ENCODE measurements around the gene DUSP22.
"Not testable (repeated sequence)": the region's sequence is repeated elsewhere in the genome, so short reads cannot be mapped to it uniquely, and the experiment has no call there.

DUSP22 gene

DNA sequence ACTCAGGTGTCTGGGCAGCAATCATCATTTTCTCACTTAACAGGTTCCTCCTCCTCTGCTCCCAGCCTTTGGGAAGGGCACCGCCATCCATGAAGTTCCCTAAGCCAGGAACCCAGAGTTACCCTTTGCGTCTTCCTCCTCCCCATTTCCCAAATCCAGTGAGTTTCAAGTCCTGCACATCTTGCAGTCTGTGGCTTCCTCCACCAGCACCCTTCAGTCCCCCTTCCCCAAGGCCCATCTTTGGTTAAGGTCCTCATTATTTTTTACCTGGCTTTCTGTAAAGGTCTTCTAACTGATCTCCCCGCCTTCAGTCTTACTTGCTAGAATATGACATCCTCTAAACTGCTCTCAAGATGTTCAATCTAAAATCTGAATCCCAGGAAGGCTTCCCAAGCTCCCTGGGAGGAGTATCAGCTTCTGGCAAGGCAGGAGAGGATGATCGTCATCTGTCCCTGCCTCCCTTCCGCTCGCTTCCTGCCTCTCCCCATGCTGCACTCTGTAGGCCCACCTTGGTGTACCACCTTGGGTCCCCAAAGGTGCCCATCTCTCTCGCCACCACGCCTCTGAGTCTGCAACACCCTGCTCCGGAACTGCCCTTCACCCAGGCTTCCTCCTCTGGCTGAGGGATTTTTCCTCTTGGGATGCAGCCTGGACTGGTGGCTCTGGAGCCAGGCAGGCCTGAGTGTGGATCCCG, 11.4 kb upstream of the DUSP22 start:
- DNase-seq, result no peak

DNA sequence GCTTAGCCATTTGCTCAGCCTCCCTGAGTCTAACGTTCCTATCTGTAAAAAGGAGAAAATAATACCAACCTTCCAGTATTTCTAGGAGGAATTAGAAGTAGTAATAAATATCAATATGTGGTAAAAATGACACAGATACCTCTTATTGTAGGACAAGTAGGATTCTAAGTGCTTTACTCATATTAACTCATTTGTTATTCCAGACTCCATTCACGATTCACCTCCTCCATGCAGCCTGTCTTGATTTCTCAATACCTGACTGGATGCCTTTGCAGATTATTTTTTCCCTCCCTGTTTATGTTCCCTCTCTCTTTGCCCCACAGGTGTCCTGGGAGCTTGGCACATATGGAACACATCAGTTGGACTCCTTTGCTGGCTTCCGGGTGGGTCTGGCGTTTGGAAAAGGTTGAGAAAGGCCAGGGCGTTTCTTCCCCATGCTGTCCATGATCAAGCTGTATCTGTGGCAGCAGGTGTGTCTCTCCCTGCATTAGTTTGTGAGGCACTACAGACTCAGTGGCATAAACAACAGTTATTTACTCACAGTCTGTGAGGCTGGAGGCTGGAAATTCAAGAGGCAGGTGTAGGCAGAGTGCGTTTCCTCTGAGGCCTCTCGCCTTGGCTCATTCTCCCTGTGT, 10.7 kb upstream of the DUSP22 start:
- DNase-seq, result no peak

DNA sequence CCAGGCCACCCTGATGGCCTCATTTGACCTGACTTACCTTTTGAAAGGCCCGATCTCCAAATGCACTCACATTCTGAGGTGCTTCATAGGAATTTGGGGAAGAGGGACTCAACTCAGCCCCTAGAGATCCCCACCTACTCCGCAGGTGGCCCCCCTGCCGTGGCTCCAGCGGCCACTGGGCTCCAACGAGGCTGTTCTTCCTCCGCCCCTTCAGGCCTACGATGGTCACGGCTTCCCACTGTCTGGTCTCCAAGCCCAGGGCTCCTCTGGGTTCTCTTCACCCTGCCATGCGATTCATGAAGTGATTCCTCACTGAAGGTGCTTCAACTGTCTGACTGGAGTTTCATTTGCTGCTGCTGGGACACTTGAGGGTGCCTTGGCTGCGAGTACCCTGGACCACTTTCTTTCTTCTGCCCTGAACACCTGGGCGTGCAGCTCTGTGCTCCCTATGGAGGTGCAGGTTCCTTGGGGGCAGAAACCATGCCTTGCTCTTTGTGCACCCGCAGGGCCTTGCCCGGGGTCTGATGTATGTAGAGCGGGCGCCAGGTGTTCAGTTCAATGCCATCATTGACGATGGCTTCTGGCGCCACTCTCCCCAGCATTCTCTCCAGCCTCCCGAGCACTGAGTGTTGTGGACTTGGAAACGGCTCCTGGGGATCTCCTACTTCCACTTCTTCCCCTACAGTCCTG, 10.0 kb upstream of the DUSP22 start:
- DNase-seq, result no peak

DNA sequence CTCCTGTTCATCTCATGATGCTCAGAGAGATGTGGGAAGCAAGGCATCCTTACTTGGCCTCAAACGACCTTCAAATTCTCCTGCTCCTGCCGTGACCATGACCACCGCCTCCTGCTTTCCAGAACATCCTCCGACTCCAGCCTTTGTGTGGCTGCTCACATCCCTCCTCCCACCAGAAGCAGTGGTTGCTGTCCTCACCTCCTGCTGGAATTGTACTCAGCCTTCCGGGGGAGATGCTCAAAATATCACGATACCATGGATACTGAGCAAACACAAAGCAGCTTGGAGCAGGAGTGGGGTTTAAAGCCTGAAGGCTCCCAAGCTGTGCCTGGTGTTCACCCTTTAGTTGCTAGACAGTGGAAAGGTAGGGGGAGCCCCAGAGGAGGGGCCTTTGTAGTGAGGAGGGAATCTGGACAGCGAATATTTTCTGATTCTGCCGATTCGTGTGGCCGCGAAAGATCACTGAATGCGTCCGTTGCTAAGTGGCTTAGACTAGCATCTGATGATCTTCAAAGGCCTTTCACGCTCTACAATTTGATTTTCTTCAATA, 9.3 kb upstream of the DUSP22 start:
- DNase-seq, result no peak

DNA sequence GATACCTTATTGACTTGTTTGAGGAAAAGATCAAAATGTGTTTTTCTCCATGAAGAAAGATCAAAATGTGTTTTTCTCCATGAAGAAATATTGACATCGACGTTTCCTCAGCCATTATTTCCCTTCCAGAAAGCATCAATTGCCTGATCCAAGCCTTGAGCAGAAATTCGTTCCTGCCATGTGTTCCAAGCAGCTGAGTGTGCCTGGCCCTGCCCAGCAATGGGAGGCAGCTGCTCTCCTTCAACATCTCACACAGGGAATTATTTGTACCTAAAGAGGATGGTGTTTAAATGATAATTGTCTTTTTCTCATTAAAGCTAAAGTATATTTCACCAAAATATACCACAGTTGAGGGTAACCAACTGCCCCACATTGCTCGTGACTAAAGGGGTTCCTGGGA, 7.8 kb upstream of the DUSP22 start:
- DNase-seq, result no peak

DNA sequence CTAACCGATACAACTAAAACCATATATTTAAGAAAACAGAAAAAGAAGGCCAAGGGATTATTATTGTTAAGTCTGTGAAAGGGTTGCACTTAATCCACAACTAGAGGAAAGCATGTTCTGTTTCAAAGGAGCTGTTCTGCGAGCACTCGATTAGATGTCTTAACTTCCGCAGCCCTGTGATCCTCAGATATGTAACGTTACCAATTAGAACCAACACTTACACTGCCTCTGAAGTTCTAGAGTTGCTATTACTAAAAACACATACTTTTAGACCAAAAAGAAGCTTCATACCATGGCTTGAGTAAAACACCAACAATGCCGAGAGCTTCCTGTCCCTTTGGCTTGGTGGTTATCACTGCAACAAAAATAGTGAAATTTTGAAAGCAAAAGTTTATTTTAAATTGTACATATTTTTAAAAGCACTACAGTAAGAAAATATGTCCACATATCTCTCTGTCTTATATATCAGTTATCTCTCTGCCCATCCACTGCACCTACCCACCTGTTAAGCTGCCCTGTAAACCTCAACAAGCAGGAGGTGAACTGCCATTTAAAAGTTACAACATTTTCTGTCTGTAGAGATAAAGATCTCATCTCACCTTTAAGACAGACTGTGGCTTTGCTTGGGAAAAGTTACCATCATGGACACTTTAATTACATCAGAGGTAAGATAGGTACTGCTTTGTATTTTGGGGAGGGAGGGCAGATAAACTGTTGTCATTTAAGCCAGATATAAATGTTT, 7.1 kb upstream of the DUSP22 start:
- no peak for DNase-seq

DNA sequence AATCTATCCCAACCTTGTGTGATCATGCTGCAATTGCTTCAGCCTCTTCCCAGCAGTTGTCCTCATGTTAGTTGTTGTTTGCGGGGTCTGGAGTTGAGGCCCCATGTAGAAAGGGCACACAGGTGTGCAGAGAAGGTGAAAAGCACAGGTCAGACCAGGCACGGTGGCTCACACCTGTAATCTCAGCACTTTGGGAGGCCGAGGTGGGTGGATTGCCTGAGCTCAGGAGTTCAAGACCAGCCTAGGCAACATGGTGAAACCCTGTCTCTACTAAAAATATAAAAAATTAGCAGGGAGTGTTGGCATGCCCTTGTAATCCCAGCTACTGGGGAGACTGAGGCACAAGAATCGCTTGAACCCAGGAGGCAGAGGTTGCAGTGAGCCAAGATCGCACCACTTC, 6.4 kb upstream of the DUSP22 start:
- not testable (repeated sequence) for DNase-seq

DNA sequence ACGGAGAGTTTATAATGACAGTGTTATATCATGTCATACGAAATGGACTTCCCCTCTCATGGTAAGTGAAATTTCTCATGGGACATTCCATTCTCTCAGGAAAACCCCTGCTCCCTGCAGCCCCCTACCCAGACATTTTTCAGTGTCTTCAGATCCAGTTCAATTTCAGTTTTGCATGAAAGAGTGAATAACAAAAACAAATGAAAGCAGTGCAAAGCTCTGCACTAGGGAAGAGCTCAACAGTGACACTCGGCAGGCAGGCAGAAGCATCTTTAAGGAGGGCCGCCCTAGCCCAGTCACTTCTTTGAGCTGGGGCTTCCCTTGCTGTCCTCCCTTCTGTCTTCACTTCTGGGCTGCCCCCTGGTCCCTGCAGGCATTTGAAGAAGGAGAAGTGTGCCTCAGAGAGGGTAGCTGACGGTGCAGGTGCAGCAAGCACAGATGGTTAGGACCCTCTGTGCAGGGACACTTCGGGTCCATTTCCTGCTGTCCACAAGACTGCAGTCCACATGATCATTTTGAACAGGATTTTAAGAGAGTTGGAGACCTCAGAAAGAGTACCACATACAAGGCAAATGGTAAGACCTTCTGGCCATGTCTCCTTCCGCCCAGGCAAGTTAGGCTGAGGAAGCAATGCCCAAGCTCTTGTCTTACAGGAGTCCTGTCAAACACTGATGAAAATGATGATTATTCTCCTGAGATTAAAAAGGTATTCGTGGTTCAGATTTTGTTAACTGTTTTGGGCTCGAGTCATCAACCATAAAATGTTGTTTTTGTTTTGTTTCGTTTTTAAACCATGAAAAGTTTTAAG, 5.4 kb upstream of the DUSP22 start:
- DNase-seq, result no peak

DNA sequence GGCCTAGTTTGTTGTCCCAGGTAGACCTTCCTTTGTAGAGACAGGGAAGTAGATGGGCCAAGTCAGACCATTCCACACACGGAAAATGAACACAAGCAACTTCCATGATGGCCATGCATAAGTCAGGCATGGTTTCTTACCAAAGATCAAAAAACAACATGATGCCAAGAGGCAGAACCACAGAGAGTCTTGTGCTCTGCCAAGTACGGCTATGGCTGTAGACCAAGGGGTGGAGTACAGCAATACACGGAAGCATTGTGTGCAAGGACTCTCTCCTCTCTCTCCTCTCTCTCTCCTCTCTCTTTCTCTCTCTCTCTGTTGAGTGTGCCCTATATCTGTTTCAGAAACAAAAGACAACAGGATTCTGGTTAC, 4.8 kb upstream of the DUSP22 start:
- DNase-seq, result no peak

DNA sequence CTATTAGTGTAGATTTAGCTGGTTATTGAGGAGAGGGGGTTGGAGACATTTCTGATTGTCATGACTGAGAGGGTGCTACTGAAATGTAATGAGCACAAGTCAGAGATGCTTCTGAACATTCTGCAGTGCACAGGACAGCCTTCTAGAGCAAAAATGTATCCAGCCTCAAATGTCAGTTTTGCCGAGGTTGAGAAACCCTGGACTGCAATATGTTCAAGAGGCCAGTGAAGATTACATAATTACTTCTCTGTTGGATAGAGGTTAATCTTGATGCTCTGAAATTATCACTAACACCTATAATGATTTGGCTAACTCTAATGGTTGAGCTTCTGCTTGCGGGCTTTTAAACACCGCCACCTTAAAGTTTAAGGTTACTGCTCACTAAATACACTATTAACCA, 3.4 kb upstream of the DUSP22 start:
- no peak for DNase-seq

DNA sequence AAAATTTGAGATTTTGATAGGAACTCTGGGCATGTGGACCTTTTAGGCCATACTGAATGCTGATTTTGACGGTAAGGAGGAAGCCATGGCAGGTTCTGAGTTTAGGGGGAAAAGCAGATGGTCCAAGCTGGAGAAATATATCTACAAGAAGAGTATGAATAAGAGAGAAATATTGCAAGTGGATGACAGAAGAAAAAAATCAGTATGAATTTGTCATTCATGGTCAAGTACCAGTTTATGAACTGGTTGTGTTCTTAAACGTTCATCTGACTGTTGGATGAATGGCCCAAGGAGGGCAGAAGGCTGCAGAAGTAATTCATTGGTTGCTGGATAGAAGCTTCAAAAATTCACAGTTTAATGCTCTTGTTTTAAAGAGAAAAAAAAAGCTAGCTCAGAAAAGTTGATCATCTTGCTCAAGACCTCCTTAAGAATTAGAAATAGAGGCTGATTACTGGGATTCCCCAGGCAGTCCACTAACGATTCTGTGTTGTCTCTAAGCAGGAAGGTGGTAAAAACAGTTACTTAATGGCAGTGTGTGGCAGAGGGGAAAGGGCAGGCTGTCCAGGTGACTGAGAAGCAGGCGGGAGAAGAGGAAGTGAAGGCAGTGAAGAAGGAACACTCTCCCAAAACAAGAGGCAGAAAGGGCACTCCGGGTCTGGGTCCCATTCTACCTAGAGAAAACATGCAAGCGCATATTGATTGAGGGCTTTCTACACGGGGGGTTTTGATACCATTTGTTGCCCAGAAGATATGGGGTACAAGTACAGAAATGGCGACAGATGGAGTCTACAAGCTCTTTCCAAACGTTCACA, 2.0 kb upstream of the DUSP22 start:
- no peak for DNase-seq

DNA sequence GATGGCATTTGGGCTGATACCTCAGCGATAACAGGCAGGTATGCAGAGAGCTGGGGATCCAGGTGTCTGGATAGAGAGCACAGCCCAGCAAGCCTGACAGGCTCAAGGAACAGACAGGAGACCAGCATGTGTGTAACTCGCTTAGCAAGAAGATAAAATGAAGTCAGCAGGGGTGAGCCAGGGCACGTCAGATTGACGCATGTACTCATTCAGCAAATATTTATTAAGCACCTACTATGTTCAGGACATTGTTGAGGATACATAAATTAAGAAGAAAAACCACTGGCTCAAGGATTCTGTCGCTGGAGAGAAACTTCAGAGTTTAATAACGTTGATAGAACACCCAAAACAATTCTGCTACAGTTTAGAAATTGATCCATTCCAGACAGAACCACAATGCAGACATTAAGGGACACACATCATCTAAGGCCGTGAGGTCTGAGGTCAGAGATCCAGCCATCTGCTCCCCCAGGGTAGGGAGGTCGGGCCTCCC, 1.0 kb upstream of the DUSP22 start:
- no peak for DNase-seq

DNA sequence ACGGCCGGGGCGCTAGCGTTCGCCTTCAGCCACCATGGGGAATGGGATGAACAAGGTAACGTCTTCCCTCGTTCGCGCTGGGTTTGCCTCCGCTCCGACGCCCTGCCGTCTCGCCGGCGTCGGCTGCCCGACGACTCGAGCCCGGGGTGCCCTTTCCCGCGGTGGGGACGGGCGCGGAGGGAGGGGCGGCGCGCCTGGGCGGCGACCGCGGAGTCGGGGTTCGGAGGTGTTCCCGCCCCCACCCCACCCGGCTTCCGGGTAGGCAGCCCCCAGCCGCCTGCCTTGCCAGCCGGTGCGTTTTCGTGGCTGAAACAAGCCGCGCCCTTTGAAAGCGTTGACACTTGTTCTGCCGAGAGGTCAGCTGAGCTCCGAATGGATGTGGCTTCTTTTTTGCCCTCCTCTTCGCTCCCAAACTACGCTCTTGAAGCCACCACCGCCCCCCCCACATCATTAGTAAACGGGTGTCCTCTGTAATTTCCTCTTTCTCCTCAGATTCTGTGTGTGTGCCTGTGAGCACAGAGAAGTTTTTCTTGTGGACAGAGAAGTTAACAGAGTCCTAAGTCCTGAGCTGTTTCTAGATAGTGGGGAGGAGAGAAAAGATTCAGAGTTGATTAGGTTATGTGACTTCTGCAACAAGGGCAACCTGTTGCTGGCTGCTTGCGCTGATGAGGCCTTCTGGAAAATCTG, 362 bp downstream of the DUSP22 start:
- no peak for DNase-seq

DNA sequence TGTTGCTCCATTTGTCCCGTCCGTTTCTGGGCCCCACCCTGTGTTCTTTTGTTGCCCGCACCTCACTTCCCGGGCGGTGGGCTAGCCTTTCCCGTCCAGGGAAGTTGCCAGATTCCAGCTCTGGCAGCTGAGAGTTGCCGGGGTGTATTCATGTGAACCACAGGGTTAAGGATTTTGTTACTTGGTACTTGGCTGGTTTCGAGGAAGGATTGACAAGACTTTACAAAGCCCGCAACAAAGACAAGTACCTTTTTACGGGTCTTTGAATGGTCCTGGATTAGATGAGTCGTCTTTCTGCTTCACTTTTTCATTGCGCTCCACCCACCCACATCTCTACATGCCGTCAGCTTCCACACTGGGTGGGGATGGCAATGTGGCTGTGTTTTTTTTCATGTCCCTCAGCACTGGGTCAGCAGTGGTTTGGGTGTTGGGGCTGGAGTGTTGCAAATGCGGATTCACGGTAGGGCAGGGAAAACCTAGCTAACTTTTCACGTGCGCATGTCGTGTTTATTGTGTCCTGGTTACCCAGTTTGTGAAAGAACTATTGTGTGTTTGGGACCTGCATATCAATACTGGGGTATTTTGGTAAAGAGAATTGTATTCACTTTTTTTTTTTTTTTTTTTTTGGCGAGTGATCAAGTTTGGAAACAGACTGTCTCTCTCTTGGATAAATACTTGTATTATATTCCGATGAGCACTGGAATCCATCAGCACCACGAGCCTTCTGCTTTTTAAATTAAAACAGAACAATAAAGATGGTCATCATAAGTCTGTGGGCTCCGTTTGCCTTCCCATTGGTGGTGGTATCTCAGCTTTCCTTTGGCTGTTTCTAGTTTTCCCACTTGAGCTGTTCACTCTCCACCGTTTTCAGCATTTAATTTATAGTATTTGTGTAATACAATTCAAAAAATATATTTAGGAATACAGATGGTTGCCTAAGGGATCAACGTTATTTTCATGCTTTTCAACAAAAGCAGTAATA, 1.2 kb downstream of the DUSP22 start:
- no peak for DNase-seq

DNA sequence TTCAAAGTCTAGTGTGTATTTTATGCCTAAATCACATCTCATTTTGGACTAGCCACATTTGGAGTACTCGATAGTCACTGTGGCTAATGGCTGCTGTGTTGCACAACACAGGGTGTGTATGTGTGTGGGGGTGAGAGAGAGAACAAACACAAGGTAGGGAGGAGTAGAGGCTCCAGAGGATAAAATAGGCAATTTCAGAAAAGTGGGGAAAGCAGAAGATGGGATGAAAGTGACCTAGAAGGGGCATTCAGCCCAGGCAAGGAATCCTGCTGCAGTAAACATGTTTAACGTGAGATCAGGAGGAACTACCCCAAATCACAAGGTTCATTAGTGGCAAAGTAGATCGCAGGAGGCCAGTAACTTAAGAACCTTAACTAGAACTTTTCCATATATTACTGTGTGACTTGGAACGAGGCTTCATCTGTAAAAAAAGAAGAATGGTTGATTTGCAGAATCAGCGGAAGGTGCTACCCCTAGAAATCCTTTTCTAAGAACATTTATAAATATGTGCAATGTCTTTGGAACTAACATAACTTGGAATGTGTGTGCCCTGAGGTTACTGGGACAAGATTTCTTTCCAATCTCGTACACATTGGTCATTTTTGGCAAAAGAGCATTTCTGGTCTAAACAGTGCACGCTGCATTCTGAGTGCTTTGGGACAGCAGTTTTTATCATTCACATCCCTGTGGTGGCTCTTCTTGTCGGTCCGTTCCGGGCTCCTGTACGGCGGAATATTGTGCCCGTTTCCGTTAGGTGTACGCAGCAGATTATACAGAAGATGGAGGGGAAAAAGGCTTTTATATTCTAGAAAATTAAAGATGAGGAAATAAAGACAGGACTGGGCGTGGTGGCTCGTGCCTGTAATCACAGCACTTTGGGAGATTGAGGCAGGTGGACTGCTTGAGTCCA, 2.6 kb downstream of the DUSP22 start:
- DNase-seq, result no peak

DNA sequence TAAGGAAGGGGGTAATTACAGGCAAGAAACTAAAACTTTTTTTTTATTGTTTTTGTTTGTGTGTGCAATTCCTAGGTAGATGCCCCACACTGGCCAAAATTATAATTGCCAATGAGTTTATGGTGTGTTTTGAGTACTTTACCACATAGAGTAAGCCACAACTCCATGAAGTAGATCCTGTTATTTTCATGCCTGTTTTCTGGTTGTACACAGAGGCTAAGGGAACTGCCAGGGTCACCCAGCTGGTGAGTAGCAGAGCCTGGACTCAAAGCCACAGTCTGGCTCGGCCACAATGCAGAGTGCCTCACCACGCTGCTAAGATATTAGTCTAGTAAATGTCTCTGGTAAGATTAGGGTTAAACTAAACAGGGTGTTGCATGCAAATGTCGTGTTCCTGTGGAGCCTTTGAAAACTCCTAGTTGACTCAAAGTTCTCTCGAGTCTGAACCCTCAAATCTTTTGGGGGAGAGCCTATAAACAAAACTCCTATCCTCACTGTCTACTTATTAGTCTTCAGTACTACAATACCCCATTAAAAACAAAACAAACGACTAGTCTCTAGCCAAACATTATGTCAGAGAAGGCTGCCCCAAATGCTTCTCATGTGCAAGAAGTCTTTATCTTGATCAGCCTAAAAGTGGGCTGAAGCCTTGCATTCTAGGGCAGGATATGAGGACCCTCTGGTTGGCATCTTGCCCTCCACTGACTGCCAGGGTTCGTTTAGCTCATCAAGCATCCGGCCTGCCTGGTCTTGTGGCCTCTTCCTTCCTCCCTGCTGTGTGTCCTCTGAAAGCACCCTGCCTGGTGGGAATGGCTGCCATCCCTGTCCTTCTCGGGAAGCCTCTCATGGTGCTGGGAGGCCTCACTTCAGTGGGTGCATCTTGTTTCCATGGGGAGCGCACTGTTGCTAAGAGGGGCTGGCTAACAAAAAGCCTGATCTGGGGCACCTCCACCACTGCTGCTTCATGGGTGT, 4.2 kb downstream of the DUSP22 start:
- DNase-seq, result no peak

DNA sequence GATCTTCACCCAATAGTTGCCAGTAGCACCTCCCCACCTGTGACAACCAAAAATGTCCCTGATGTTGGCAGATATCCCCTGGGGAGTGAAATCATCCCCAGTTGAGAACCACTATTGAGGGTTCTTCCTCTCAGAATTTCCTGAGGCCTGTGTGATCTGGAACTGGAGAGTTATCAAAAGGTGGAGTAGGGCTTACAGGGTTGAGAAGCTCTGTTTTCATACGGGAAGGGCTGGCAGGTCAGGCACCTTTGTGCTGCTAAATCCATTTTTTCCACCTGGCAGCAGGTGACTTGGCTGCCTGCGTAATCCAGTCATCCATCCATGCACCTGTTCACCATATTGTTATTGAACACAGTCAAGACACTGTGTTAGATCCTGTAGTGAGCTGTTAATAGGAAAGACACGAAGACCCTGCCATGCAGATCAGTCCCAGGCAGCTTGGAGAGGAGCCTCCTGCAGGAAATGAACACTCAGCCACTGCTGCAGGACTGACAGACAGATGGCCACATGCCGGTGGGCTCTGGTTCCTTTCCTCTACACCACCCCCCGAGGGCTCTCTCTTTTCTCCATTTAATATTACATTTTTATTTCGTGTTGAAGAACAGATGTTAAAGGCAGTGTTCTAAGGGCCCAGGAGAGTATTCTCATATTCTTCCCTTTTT, 5.4 kb downstream of the DUSP22 start:
- no peak for DNase-seq
